ENCODE data around the gene AKAP7. TPM values are rescaled to one million over a fixed set of nuclear protein-coding genes. Genes with fewer than 3 reads are reported as not detected.

Gene AKAP7
- polyA plus RNA-seq, 1 donor (not counting 4 experiments of a cell fraction or from before 2014, with no cell fraction given) = 1.7 TPM

- Histone ChIP-seq H3K9me3 (ENCODE audit: control insufficient read depth, low read depth, low read length) (no peaks in the 10 kb centered on the region), H3K27ac (ENCODE audit: control insufficient read depth, insufficient read depth, low read length) (no peak overlapping the region), H3K9me1 (ENCODE audit: control insufficient read depth, extremely low read depth, insufficient read depth, low read length) (no peaks in the 10 kb centered on the region), H3K4me1 (ENCODE audit: control insufficient read depth, extremely low read depth, insufficient read depth, low read length) (no peaks in the 10 kb centered on the region), H3K4me2 (ENCODE audit: control insufficient read depth, extremely low read depth, insufficient read depth, low read depth, low read length) (no peak overlapping the region), H4K20me1 (ENCODE audit: control insufficient read depth, extremely low read depth, insufficient read depth, low read length) (no peaks in the 10 kb centered on the region), H3K36me3 (ENCODE audit: control insufficient read depth in 2 of 2, extremely low read depth in 1 of 2, insufficient read depth in 2 of 2, low read length in 2 of 2) (no peaks in the 10 kb centered on the region), H3K27me3 (ENCODE audit: control insufficient read depth, extremely low read depth, insufficient read depth, low read length) (no peaks in the 10 kb centered on the region), H2AFZ (ENCODE audit: control insufficient read depth, low read length) (no peak overlapping the region), H3K4me3 (ENCODE audit: control insufficient read depth in 2 of 3, extremely low read depth in 1 of 3, insufficient read depth in 2 of 3, low read depth in 1 of 3, low read length in 3 of 3) (no peak overlapping the region), H3K79me2 (ENCODE audit: control insufficient read depth, insufficient read depth, low read length) (no peaks in the 10 kb centered on the region), H3K9ac (ENCODE audit: control insufficient read depth, extremely low read depth, insufficient read depth, low read length) (no peak overlapping the region)
- DNase-seq (ENCODE audit: low read depth, low spot score) (no peak), FAIRE-seq (no peak)
- dilution Hi-C loops (cut with MboI; ENCODE audit: extremely low pct_ligation_motif_present, low sequenced_read_pairs) = no loop called here
- no peak for TF ChIP-seq EZH2 (IDR thresholded peaks at IDR 0.05; ENCODE audit: low read length)
- TF ChIP-seq CTCF (optimal IDR thresholded peaks at IDR 0.05 in 1 of 3, IDR thresholded peaks at IDR 0.05 in 1 of 3, conservative IDR thresholded peaks at IDR 0.05 in 1 of 3; ENCODE audit: extremely low read depth in 1 of 3, insufficient read depth in 2 of 3, low read length in 3 of 3) = no peak
Measured at GRCh38 chr6:131309437-131309836, 174.2 kb downstream of the AKAP7 start.

DNA sequence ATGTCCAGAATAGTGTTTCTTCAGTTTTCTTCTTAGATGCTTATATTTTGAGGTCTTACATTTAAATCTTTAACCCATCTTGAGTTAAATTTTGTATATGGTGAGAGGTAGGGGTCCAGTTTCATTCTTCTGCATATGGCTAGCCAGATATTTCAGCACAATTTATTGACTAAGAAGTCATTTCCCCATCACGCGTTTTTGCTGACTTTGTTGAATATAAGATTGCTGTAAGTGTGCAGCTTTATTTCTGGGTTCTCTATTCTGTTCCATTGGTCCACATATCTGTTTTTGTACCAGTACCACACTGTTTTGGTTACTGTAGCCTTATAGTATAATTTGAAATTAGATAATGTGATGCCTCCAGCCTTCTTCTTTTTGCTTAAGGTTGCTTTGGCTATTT, 179.6 kb downstream of the AKAP7 start:
- Histone ChIP-seq H4K20me1 (ENCODE audit: control insufficient read depth, extremely low read depth, insufficient read depth, low read length) (no peaks in the 10 kb centered on the region), H3K79me2 (ENCODE audit: control insufficient read depth, insufficient read depth, low read length) (no peaks in the 10 kb centered on the region), H3K9ac (ENCODE audit: control insufficient read depth, extremely low read depth, insufficient read depth, low read length) (no peak overlapping the region), H2AFZ (ENCODE audit: control insufficient read depth, low read length) (no peak overlapping the region), H3K4me3 (ENCODE audit: control insufficient read depth in 2 of 3, extremely low read depth in 1 of 3, insufficient read depth in 2 of 3, low read depth in 1 of 3, low read length in 3 of 3) (no peak overlapping the region), H3K4me2 (ENCODE audit: control insufficient read depth, extremely low read depth, insufficient read depth, low read depth, low read length) (no peak overlapping the region), H3K36me3 (ENCODE audit: control insufficient read depth in 2 of 2, extremely low read depth in 1 of 2, insufficient read depth in 2 of 2, low read length in 2 of 2) (no peaks in the 10 kb centered on the region), H3K9me3 (ENCODE audit: control insufficient read depth, low read depth, low read length) (no peaks in the 10 kb centered on the region), H3K9me1 (ENCODE audit: control insufficient read depth, extremely low read depth, insufficient read depth, low read length) (no peaks in the 10 kb centered on the region), H3K27ac (ENCODE audit: control insufficient read depth, insufficient read depth, low read length) (no peak overlapping the region), H3K27me3 (ENCODE audit: control insufficient read depth, extremely low read depth, insufficient read depth, low read length) (no peaks in the 10 kb centered on the region), H3K4me1 (ENCODE audit: control insufficient read depth, extremely low read depth, insufficient read depth, low read length) (no peaks in the 10 kb centered on the region)
- FAIRE-seq (no peak), DNase-seq (ENCODE audit: low read depth, low spot score) (no peak)
- dilution Hi-C loops (cut with MboI; ENCODE audit: extremely low pct_ligation_motif_present, low sequenced_read_pairs) = no loop called here
- no peak for TF ChIP-seq EZH2 (IDR thresholded peaks at IDR 0.05; ENCODE audit: low read length)
- no peak for TF ChIP-seq CTCF (optimal IDR thresholded peaks at IDR 0.05 in 1 of 3, IDR thresholded peaks at IDR 0.05 in 1 of 3, conservative IDR thresholded peaks at IDR 0.05 in 1 of 3; ENCODE audit: extremely low read depth in 1 of 3, insufficient read depth in 2 of 3, low read length in 3 of 3)
